GM19043 (cell line): ENCODE data around the gene CLASP2.
A peak's percentile ranks its signal among the peaks of the same experiment; 100 is the strongest.
"Not testable (repeated sequence)": the region's sequence is repeated elsewhere in the genome, so short reads cannot be mapped to it uniquely, and the experiment has no call there.

Experiments used
- ATAC-seq: cut with Tn5 transposase; IDR thresholded peaks from one replicate; pipeline ENCODE4 v1.9.1; 2021; ENCODE audit warnings: low read depth; ENCODE audit not compliant: unreplicated experiment

Gene CLASP2

DNA sequence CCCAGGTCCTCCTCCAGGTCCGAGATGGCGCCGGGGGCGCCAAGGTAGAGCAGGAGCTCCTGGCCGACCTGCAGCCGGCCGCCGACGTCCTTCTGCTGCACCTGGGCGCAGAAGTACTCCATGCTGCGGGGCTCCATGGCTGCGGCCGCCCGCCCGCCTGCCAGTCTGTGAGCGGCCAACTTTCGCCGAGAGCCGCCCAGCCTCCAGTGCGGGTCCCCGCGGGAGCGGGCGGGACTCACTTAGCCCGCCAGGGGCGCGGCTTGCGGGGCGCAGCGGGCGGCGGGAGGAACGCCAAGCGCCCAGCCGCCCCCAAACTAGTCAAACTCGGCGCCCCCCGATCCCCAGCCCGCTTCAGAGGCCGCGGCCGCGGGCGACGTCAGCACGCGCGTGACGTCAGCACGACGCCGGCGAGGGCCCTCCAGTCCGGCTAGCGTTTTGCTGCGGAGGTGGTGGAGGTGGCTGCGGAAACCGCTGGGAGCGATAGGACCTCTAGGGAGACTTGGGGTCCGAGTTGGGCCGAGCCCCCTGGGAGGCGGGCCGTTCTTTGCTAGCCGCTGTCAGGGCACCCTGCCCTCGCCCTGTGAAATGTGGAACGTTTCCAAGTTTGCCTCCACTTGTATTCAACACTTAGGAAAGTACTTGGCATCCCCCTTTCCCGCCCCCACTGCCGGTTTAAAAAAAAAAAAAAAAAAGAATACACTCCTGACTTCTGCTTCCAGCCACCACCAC is at the start of gene CLASP2:
Gene CLASP2 (minus strand): TSS at position 389 of the 729 bp plus-strand sequence. CDS start 252 bp downstream, at position 137.
- ATAC-seq, result peak; percentile 93

- ATAC-seq, result no peak
Measured at GRCh38 chr3:33758864-33759263, 40.8 kb upstream of the CLASP2 start.

DNA sequence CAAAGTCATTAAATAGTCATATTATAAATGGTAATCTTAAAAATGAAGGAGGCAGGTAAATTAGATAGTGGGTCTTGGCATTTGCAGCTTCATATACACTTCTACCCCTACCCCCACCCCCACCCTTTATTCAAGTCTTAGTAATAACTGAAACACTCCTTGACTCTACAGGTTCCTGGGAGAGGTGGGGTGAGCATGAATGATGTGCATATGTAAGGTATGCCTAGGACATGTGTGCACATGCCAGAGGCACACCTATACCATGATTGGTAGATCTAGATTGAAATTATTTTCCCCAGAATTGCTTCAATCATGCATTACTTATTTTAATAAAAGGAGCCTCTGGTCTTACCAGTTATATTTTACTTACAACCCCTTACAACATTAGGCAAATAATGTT is 40.2 kb upstream of the CLASP2 start:
- ATAC-seq, result no peak

DNA sequence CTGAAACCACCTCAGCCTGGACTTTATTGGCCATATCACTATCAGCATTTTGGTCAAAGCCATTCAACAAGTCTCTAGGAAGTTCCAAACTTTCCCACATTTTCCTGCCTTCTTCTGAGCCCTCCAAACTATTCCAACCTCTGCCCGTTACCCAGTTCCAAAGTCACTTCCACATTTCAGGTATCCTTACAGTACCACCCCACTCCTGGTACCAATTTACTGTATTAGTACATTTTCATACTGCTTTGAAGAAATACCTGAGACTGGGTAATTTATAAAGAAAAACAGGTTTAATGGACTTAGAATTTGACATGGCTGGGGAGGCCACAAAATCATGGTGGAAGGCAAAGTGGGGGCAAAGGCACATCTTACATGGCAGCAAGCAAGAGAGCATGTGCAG is 36.3 kb upstream of the CLASP2 start:
- ATAC-seq, result not testable (repeated sequence)

GRCh38 chr3:33751336-33751735 is 33.3 kb upstream of the CLASP2 start:
- ATAC-seq, result no peak

GRCh38 chr3:33750211-33750548 is 32.1 kb upstream of the CLASP2 start:
- ATAC-seq, result no peak

- no peak for ATAC-seq
Measured at GRCh38 chr3:33749546-33750210, 31.6 kb upstream of the CLASP2 start.

DNA sequence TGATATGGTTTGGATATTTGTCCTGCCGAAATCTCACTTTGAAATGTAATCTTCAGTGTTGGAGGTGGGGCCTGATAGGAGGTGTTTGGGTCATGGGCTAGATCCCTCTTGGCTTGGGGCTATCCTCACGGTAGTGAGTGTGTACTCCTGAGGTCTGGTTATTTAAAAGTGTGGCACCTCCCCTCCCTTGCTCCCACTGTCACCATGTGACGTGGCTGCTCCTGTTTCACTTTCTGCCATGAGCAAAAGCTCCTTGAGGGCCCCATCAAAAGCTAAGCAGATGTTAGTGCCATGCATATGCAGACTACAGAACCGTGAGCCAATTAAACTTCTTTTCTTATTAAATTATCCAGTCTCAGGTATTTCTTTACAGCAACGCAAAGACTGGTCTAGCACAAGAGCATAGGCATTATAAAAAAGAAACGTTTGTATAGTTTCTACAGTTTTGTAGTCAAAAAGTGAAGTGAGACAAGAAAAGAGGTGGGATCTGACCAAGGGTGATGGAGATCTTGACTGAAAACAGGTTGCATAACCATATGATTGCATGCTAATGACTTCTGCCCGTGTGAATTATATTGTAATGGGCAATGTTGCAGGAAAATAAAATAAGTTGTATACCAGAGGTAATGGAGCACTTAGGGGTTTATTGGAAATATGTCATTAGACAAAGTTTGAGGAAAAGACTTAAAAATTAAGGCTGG is 28.5 kb upstream of the CLASP2 start:
- peak; percentile 47 for ATAC-seq

GRCh38 chr3:33737146-33737545 is 19.1 kb upstream of the CLASP2 start:
- no peak for ATAC-seq

GRCh38 chr3:33732394-33732793 is 14.3 kb upstream of the CLASP2 start:
- no peak for ATAC-seq

DNA sequence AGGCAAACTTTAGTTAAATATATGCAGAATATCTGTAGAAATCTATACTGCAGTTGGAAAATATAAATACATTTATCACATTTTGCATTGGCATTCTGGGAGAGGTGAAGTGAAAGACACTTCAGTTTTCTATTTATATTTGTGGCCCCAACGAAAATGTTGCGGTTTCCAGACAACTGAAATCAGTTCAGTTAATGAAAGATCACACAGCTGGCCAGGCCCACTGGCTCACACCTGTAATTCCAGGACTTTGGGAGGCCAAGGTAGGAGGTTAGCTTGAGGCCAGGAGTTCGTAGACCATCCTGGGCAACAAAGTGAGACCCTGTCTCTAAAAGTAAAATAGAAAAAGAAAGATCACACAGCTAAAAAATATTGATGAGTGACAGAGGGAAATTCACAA is 11.9 kb upstream of the CLASP2 start:
- ATAC-seq, result peak; percentile 75

DNA sequence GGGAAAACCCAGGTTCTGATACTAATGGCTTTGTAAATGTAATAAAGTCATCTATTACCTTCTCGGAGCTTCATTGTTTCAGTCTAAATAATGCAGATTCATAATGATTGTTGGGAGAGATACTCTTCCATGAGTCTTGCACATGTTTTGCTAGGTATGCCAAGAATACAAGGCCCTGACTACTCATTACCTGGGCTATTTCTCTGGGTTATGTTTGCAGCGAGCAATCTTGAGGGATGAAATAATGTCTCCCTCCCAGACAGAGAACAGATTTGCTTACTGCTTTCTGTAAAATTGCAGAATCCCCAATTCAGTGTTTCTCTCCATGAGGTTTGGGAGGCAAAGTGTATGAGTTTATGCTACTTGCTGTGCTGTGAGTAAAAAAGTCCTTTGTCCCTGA is 6.2 kb upstream of the CLASP2 start:
- ATAC-seq, result no peak

DNA sequence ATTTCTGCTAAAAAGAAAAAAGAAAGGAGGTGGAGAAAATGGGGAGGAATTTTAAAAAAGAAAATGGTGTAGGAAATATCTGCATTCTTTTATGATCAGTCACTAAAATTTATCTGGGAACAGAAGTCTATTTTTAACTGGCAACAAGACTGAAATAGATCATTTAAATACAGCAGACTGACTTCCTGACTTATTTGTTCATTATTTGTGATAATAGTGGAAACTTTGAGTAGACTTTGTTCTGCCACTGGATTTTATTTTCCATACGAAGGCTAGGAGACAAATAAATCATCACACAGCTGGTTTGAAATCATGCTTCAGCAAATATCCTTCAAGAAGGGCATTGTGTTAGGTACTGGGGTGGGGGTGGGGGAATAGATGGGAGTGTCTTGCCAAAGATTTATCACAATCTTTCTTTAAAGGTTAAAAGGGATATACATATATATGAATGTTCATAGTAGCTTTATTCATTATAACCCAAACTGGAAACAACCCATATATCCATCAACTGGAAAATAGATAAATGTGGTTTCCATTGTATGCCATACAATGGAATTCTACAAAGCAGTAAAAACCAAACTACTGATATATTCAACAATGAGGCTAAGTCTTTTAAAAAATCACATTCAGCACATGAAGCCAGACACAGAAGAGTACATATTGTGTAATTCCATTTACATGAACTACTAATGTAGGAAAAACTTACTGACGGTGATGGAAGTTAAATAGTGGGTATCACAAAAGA is 4.7 kb upstream of the CLASP2 start:
- ATAC-seq, result no peak

DNA sequence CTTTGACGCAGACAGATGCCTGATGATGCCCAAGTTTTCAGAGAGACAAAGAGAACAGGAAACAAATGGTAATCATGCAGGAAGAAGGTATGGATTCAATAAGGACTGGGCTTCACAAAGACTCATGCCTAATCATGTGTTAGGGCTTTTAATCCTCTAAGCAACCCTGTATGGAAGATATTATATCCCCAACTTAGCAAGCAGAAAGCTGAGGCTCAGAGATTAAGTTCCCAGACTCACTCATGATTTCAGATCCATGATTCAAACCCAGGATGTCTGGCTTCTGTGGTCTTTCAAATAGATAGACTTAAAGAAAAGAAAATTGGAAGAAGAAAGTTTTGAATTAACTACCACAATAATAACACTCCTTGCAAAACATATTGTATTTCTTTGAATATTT is 4.1 kb upstream of the CLASP2 start:
- no peak for ATAC-seq

- no peak for ATAC-seq
Measured at GRCh38 chr3:33718595-33718907, 497 bp upstream of the CLASP2 start.

DNA sequence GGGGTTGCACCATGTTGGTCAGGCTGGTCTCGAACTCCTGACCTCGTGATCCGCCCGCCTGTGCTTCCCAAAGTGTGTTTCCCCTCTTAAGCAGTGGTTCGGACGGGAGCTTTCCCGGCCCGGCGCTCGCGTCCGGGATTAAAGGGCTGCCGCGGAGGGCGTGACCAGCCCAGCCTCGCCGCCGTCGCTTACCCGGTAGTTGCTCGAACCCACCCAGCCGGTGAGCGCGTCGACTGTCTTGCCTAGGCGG is 513 bp downstream of the CLASP2 start:
- peak; percentile 52 for ATAC-seq

DNA sequence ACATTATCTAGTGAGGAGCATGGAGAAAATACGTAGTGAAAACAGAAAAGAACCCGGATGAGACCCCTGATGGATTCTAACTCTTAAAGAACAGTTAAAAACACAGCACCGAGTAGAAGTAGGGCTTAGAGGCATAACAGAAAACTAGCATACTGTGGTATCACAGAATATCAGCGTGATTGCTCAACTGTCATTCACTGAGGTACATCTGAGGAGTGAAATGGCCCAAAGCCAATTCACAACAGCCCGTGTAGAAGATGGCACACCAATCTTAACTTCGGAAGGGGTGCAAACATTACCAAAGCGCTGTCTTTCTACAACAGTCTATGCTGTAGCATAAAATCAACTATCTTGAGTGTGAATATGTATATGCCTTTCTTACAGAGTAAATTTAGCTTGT is 1.8 kb downstream of the CLASP2 start:
- ATAC-seq, result no peak

DNA sequence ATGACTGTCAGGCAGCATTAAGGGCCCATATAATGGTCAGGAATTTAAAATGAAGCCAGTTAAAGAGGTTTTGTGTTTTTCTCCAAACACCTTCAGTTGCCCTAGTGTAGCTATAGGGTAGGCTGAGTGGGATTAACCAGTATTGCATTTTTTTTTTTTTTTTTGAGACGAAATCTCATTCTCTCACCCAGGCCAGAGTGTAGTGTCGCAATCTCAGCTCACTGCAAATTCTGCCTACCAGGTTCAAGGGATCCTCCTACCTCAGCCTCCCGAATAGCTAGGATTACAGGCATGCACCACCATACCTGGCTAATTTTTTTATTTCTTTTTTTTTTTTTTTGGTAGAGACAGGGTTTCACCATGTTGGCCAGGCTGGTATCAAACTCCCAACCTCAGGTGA is 7.0 kb downstream of the CLASP2 start:
- no peak for ATAC-seq

GRCh38 chr3:33706056-33706455 is 12.0 kb downstream of the CLASP2 start:
- ATAC-seq, result no peak

- no peak for ATAC-seq
Measured at GRCh38 chr3:33704891-33705290, 13.2 kb downstream of the CLASP2 start.

DNA sequence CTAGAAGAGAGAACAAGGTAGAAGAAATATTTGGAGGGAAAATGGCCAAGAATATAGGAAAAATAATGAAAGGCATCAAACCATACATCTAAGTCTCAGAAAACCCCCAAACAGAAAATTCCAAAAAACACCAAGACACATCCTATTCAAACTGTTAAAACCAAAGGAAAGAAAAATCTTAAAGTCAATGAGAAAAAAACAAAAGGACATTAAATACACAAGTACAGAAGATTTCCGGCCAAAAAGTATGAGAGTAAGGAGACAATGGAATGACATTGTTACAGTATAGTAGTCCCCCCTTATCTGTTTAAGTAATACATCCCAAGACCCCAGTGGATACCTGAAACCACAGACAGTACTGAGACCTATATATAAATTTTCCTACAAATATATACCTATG is 18.8 kb downstream of the CLASP2 start:
- no peak for ATAC-seq

- no peak for ATAC-seq
Measured at GRCh38 chr3:33694944-33695343, 23.1 kb downstream of the CLASP2 start.
